Kidney tubule cell (primary cell): Measurements from ENCODE around the gene FEN1.

Experiments used
- DNase-seq: peaks from one replicate; pipeline ENCODE4 v3.0.0-alpha.2; 2018; ENCODE audit warnings: low spot score

FEN1 gene

GRCh38 chr11:61844909-61845565 lies 52.3 kb downstream of the FEN1 start:
- DNase-seq: no peak

- DNase-seq: no peak
These were observed 53.8 kb downstream of the FEN1 start for GRCh38 chr11:61846362-61847020.
